Stimulated activated CD4-positive, alpha-beta T cell treated with anti-CD3 and anti-CD28 coated beads, TNF-alpha, amount 100 ng/mL, for 24 hours (primary cell): Measurements from ENCODE around the gene GRAMD1A.
"Not testable (repeated sequence)": the region's sequence is repeated elsewhere in the genome, so short reads cannot be mapped to it uniquely, and the experiment has no call there.

Source experiments
- DNase-seq, 3 experiments: peaks; one replicate each; pipeline ENCODE4 v3.0.0-alpha.2; 2020; ENCODE audit warnings: low read depth in 3 of 3

Gene GRAMD1A

GRCh38 chr19:35002037-35002535 is 2.0 kb downstream of the GRAMD1A start:
- no peak for DNase-seq

- no peak for DNase-seq
Observed at GRCh38 chr19:35004517-35005255, 4.6 kb downstream of the GRAMD1A start.

GRCh38 chr19:35005256-35005977 is 5.3 kb downstream of the GRAMD1A start:
- DNase-seq = no peak

GRCh38 chr19:35006007-35006341 is 5.9 kb downstream of the GRAMD1A start:
- DNase-seq = not testable (repeated sequence)

- DNase-seq = no peak
Observed at GRCh38 chr19:35006342-35006998, 6.3 kb downstream of the GRAMD1A start.

GRCh38 chr19:35006999-35007365 is 6.9 kb downstream of the GRAMD1A start:
- no peak for DNase-seq

- not testable (repeated sequence) for DNase-seq
Observed at GRCh38 chr19:35007427-35007826, 7.3 kb downstream of the GRAMD1A start.

GRCh38 chr19:35008891-35009341 is 8.8 kb downstream of the GRAMD1A start:
- no peak for DNase-seq

GRCh38 chr19:35009424-35010415 is 9.6 kb downstream of the GRAMD1A start:
- DNase-seq = no peak

- DNase-seq = no peak
Observed at GRCh38 chr19:35011091-35011689, 11.1 kb downstream of the GRAMD1A start.

GRCh38 chr19:35011737-35012682 is 11.9 kb downstream of the GRAMD1A start:
- no peak for DNase-seq

GRCh38 chr19:35013041-35013819 is 13.1 kb downstream of the GRAMD1A start:
- peak; percentile 65 to 77 (median 68) for DNase-seq

GRCh38 chr19:35013820-35014754 is 14.0 kb downstream of the GRAMD1A start:
- DNase-seq = no peak

- not testable (repeated sequence) for DNase-seq
Observed at GRCh38 chr19:35014774-35015173, 14.7 kb downstream of the GRAMD1A start.

GRCh38 chr19:35015270-35015953 is 15.3 kb downstream of the GRAMD1A start:
- DNase-seq = no peak

- DNase-seq = no peak
Observed at GRCh38 chr19:35015954-35016351, 15.8 kb downstream of the GRAMD1A start.

- no peak for DNase-seq
Observed at GRCh38 chr19:35017507-35017906, 17.4 kb downstream of the GRAMD1A start.
